GM21576 (cell line): Measurements from ENCODE around the gene NBEAL1.
"Not testable (repeated sequence)": the region's sequence is repeated elsewhere in the genome, so short reads cannot be mapped to it uniquely, and the experiment has no call there.

Experiments used
- ATAC-seq: cut with Tn5 transposase; IDR thresholded peaks from one replicate; pipeline ENCODE4 v1.9.1; 2021; ENCODE audit warnings: mild to moderate bottlenecking, moderate library complexity; ENCODE audit not compliant: unreplicated experiment

Gene NBEAL1

GRCh38 chr2:203038586-203038985 is 23.9 kb downstream of the NBEAL1 start:
- no peak for ATAC-seq

- ATAC-seq, result not testable (repeated sequence)
Observed at GRCh38 chr2:203039211-203039610, 24.5 kb downstream of the NBEAL1 start.

- no peak for ATAC-seq
Observed at GRCh38 chr2:203040966-203041521, 26.4 kb downstream of the NBEAL1 start.

GRCh38 chr2:203042178-203042577 is 27.5 kb downstream of the NBEAL1 start:
- ATAC-seq, result no peak

- no peak for ATAC-seq
Observed at GRCh38 chr2:203043226-203043625, 28.6 kb downstream of the NBEAL1 start.

GRCh38 chr2:203045867-203046266 is 31.2 kb downstream of the NBEAL1 start:
- ATAC-seq, result no peak

- no peak for ATAC-seq
Observed at GRCh38 chr2:203052539-203052938, 37.9 kb downstream of the NBEAL1 start.

- no peak for ATAC-seq
Observed at GRCh38 chr2:203059567-203060240, 45.0 kb downstream of the NBEAL1 start.

GRCh38 chr2:203061346-203061745 is 46.7 kb downstream of the NBEAL1 start:
- no peak for ATAC-seq

- no peak for ATAC-seq
Observed at GRCh38 chr2:203062126-203062525, 47.5 kb downstream of the NBEAL1 start.

- not testable (repeated sequence) for ATAC-seq
Observed at GRCh38 chr2:203066519-203067091, 51.9 kb downstream of the NBEAL1 start.

- no peak for ATAC-seq
Observed at GRCh38 chr2:203070701-203071100, 56.0 kb downstream of the NBEAL1 start.

- no peak for ATAC-seq
Observed at GRCh38 chr2:203071148-203071547, 56.5 kb downstream of the NBEAL1 start.

GRCh38 chr2:203072371-203072770 is 57.7 kb downstream of the NBEAL1 start:
- ATAC-seq, result no peak

GRCh38 chr2:203077451-203077850 is 62.8 kb downstream of the NBEAL1 start:
- no peak for ATAC-seq

- ATAC-seq, result no peak
Observed at GRCh38 chr2:203080447-203081045, 65.9 kb downstream of the NBEAL1 start.

GRCh38 chr2:203083328-203083727 is 68.7 kb downstream of the NBEAL1 start:
- no peak for ATAC-seq

- ATAC-seq, result not testable (repeated sequence)
Observed at GRCh38 chr2:203086381-203086780, 71.7 kb downstream of the NBEAL1 start.

GRCh38 chr2:203090721-203091120 is 76.0 kb downstream of the NBEAL1 start:
- not testable (repeated sequence) for ATAC-seq

GRCh38 chr2:203097735-203098134 is 83.1 kb downstream of the NBEAL1 start:
- no peak for ATAC-seq

- ATAC-seq, result not testable (repeated sequence)
Observed at GRCh38 chr2:203102357-203102756, 87.7 kb downstream of the NBEAL1 start.

- no peak for ATAC-seq
Observed at GRCh38 chr2:203104273-203104672, 89.6 kb downstream of the NBEAL1 start.
